IPS-20b (cell line): Measurements from ENCODE around the gene BABAM1.

Source experiments
- H3K27ac ChIP-seq: one replicate; pipeline ENCODE4 v1.5.1; 2013; ENCODE audit warnings: low read length
- H3K27me3 ChIP-seq: 2 replicates; pipeline ENCODE4 v1.6.1; 2013; ENCODE audit warnings: mild to moderate bottlenecking, low read length, inconsistent platforms; ENCODE audit not compliant: insufficient read depth
- H3K36me3 ChIP-seq: 2 replicates; pipeline ENCODE4 v1.6.1; 2013; ENCODE audit warnings: low read depth, mild to moderate bottlenecking, inconsistent platforms, low read length, moderate library complexity; ENCODE audit not compliant: insufficient read depth
- H3K4me1 ChIP-seq: 2 replicates; pipeline ENCODE4 v1.6.1; 2013; ENCODE audit warnings: mild to moderate bottlenecking, control low read depth, inconsistent platforms, low read length, moderate library complexity; ENCODE audit not compliant: insufficient read depth
- H3K4me3 ChIP-seq: 2 replicates; pipeline ENCODE4 v1.5.1; 2013; ENCODE audit warnings: mild to moderate bottlenecking, low read length, inconsistent platforms
- H3K9ac ChIP-seq: 2 replicates; pipeline ENCODE4 v1.6.1; 2013; ENCODE audit warnings: low read depth, mild to moderate bottlenecking, inconsistent platforms, low read length, moderate library complexity
- H3K9me3 ChIP-seq: 2 replicates; pipeline ENCODE4 v1.6.1; 2013; ENCODE audit warnings: mild to moderate bottlenecking, low read depth, low read length, inconsistent platforms; ENCODE audit not compliant: insufficient read depth

BABAM1 gene

DNA sequence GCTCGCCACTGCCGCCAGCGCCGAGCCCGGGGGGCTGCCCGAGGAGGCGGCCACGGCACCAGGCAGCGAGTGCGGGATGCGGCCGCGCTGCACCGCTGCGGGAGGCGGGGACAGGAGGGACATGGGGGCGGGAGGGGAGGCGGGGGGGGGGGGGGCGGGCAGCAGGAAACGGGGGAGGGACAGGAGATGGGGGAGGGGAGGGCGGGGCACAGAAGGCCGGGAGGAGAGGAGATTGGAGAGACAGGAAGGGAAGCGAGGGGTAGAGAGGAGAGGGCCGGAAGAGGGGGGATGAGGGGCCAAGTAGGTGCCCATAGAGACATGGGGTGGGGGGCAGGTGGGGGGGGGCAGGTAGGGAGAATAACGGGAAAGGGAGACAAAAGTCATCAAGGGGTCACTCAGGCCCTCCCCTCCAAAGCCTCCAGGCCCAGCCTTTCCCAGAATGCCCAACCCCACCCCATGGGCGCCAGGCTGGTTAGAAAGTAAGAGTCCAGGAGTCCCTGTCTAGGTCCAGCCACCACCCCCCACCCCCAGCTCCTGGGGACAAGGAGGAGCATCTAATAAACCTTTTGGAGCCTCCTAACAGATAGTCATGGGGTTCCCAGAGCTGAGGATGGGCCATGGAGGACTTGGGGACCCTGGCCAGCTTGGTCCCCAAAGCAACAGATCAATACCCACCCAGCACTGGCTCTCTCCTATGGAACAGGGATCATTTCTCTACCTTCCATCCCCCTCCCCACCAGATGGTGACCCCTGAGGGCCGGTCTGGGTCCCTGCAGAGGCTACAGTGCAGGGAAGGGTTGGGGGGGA is 31.1 kb upstream of the BABAM1 start:
- H3K4me1 ChIP-seq = peaks cover 10% of the 10 kb centered on the region; the same call in 1 of the 2 replicates
- peak overlapping the region; percentile 90; the same call in 1 of the 2 replicates for H3K9ac ChIP-seq
- no peaks in the 10 kb centered on the region for H3K9me3 ChIP-seq
- peaks cover 63% of the 10 kb centered on the region for H3K36me3 ChIP-seq
- H3K27ac ChIP-seq = peak overlapping the region; percentile 71
- H3K4me3 ChIP-seq = peak overlapping the region; percentile 85; the same call in 1 of the 2 replicates
- no peaks in the 10 kb centered on the region for H3K27me3 ChIP-seq

DNA sequence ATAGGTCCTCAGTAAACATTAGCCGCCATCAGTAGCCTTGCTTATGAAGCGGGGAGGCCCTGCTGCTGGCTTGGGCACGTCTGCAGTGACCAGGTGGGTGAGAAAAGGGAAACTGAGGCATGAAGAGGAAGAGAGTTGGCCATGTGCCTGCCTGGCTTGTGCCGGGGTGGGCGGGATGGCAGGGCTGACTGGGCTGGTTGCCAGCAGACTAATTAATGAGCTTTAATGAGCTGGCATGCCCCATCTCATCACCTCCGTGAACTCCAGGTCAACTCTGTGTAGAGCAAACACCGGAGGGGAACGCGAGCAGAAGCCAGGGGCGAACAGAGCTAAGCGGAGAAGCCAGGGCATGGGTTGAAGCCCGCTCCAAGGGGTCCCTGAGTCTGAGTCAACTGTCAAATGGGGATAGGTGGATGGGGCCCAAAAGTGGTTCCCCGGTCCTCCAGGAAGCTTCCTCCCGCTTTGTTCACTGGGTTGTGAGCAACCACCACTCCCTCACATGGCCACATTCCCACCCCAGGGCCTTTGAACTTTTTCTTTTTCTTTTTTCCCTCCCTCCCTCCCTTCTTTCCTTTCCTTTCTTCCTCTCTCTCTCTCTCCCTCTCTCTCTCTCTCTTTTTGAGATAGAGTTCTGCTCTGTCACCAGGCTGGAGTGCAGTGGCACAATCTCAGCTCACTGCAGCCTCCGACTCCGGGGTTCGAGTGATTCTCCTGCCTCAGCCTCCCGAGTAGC is 30.3 kb upstream of the BABAM1 start:
- Histone ChIP-seq H3K4me1 (peaks cover 10% of the 10 kb centered on the region; the same call in 1 of the 2 replicates), H3K27me3 (no peaks in the 10 kb centered on the region), H3K36me3 (peaks cover 58% of the 10 kb centered on the region), H3K27ac (no peak overlapping the region), H3K9ac (no peak overlapping the region), H3K4me3 (no peak overlapping the region), H3K9me3 (no peaks in the 10 kb centered on the region)

DNA sequence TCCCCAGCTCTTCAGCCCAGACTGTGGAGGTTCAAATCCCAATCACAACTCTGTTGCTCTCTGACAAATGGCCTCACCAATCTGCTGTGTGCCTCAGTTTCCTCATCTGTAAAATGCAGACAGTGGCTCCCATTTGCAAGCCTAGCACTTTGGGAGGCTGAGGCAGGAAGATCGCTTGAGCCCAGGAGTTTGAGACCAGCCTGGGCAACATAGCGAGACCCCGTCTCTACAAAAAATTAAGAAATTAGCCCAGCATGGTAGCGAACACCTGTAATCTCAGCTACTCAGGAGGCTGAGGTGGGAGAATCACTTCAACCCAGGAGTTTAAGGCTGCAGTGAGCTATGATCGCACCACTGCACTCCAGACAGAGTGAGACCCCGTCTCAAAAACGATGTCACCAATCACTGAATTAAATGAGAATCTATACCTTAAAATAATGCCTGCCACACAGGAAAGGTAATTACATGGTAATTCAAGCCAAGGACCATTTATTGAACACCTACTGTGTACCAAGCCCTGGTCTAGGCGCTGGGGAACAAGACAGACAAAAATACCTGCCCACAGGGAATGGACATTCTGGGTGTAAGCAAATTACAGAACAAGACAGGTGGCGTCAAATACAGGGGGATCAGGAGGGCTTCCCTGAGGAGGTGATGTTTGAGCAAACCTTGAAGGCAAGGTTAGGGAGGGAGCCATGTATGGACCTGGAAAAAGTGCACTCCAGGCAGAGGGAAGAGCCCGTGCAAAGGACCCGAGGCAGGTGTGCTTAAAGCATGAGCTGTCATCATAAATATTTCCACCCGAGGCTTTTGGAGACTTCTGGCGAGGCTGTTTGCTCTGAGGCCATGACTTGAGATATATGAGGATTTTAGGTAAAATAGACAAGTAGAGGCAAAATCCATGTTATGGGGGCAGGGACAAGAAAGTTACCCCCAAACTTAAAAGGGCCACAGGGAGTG is 29.2 kb upstream of the BABAM1 start:
- Histone ChIP-seq H3K27ac (no peak overlapping the region), H3K4me1 (peaks cover 13% of the 10 kb centered on the region; the same call in 1 of the 2 replicates)

DNA sequence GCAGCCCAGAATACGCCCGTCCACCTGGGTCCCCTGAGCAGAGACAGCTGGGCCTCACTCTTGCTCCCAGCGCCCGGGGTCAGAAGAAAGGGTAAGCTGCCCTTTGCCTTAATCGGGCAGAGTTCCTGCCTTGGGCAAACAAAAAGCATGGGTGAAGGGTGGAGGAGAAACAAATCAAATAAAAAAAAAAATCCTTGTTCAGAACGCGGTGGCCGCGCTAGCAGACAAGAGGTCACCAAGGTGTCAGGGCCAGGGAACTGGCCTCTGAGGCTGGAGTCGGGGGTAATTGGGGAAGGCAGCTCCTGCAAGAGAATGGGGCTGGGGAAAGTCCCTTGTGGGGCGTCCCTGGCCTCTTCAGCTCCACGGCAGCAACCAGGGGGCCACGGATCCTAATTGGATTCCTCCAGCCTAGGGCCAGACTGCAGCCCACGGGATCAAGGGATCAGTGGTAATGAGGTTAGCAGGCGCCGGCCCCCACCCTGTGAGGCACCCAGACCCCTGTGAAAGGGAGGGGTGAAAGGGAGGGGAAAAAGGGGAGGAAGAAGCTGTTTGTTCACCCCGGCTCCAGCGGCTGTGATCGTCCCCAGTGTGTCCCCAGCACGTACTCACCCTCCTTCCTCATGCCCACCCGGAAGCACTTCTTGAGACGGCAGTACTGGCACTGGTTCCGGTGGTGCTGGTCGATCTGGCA is 27.0 kb upstream of the BABAM1 start:
- H3K9ac ChIP-seq = no peak overlapping the region
- no peaks in the 10 kb centered on the region for H3K9me3 ChIP-seq
- no peak overlapping the region for H3K27ac ChIP-seq
- peaks cover 8% of the 10 kb centered on the region; the same call in 1 of the 2 replicates for H3K4me1 ChIP-seq
- peaks cover 36% of the 10 kb centered on the region for H3K36me3 ChIP-seq
- no peak overlapping the region for H3K4me3 ChIP-seq
- H3K27me3 ChIP-seq = no peaks in the 10 kb centered on the region

More for the DNA sequence above, 29.2 kb upstream of the BABAM1 start:
- H3K9me3 ChIP-seq = no peaks in the 10 kb centered on the region
- H3K4me3 ChIP-seq = no peak overlapping the region
- no peak overlapping the region for H3K9ac ChIP-seq
- H3K27me3 ChIP-seq = no peaks in the 10 kb centered on the region
- peaks cover 48% of the 10 kb centered on the region for H3K36me3 ChIP-seq

DNA sequence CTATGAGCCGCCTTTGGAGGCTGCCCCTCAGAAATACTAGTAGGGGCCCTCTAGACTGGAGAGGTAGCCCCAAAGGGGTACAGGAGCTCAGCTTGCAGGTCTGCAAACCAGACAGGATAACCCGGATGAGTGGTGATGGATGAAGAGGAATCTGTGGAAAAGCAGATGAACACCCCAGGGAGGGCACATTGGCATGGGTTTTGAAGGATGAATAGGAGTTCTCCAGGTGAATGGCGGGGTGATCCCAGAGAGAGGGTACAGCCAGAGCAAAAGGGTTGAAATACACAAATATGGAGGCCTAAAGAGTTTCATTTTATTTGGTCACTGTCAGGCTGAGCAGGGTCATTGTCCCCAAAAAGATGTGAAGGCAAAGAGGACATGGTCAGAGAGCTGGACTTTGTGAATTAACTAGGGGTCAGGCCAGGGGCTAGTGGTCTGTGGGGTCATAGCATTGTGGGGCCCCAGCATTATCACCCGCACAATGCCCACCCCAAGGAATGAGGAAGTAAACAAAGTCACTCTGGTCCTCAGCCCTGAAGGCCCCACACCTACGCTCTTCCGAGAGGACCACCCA is 26.3 kb upstream of the BABAM1 start:
- no peak overlapping the region for H3K4me3 ChIP-seq
- peaks cover 8% of the 10 kb centered on the region; the same call in 1 of the 2 replicates for H3K4me1 ChIP-seq
- no peak overlapping the region for H3K9ac ChIP-seq
- H3K36me3 ChIP-seq = peaks cover 36% of the 10 kb centered on the region
- H3K27me3 ChIP-seq = no peaks in the 10 kb centered on the region
- H3K27ac ChIP-seq = no peak overlapping the region
- H3K9me3 ChIP-seq = no peaks in the 10 kb centered on the region

DNA sequence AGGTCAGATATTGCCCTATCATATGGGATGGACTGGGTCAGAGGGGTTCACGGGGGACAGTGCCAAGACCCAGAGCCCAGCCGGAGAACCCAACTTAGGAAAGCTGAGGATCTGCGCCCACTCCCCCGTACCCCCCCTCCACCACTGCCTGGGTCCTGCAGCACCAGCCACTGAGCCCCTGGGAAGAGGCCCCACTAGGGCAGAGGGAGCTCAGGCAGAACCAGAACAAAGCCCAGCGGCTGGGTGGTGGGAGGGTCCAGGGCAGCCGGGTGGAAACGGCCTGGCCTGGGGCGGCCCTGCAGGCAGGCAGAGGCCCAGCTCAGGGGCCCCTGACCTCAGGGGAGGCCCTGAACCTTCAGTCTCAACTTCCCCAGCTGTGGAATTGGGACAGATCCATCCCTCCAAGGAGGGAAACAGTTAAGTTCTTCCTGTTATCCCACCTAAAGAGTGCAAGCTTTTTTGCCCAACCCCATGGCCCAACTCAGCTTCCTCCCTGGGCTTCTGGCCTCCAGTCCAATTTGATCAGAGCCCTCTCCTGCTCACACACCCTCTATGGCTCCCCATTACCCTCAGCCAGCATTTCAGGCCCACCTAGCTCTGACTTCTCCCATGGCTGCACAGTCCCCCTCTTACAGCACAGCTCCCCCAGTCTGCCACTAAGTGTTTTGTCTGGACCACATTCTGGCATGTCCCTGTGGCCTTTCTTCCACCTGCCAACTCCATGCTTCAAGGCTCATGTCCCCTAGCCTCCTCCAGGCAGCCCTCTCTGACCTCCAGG is 24.6 kb upstream of the BABAM1 start:
- no peaks in the 10 kb centered on the region for H3K27me3 ChIP-seq
- H3K9ac ChIP-seq = peak overlapping the region; percentile 27; the same call in 1 of the 2 replicates
- H3K4me1 ChIP-seq = peaks cover 11% of the 10 kb centered on the region; the same call in 1 of the 2 replicates
- H3K27ac ChIP-seq = no peak overlapping the region
- H3K4me3 ChIP-seq = peak overlapping the region; percentile 91; the same call in 1 of the 2 replicates
- H3K36me3 ChIP-seq = peaks cover 29% of the 10 kb centered on the region
- H3K9me3 ChIP-seq = no peaks in the 10 kb centered on the region

DNA sequence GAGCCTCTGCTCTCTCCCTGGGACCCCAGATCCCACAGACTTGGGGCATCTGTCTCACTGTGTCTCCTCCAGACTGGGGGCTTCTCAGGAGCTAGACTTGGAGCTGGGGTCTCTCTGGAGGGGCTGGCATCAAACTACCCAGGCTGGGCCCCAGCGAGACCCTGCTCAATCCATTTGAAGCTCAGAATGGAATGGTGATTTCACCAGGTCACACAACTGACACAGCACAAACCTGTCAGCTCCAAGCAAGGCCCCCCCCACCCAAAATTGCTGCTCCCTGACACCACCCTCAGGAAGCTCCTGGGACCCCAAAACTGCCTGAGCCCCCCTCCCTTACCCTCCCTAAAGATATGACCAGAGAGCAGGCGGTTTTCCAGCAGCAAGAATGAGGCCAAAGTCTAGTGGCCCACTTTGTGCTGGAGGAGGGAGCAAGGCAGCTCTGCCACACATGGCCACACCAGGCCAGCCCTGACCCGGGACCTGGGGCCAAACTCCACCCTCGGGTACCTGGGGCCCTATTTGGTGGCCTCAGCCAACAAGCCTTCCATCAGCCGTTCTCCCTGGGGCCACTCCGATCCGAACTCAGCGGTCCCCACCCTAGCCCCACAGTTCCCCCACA is 23.9 kb upstream of the BABAM1 start:
- peaks cover 16% of the 10 kb centered on the region; the same call in 1 of the 2 replicates for H3K4me1 ChIP-seq
- H3K36me3 ChIP-seq = peaks cover 22% of the 10 kb centered on the region
- no peak overlapping the region for H3K27ac ChIP-seq
- no peaks in the 10 kb centered on the region for H3K27me3 ChIP-seq
- no peaks in the 10 kb centered on the region for H3K9me3 ChIP-seq
- peak overlapping the region; percentile 82; the same call in 1 of the 2 replicates for H3K9ac ChIP-seq
- H3K4me3 ChIP-seq = peak overlapping the region; percentile 91

DNA sequence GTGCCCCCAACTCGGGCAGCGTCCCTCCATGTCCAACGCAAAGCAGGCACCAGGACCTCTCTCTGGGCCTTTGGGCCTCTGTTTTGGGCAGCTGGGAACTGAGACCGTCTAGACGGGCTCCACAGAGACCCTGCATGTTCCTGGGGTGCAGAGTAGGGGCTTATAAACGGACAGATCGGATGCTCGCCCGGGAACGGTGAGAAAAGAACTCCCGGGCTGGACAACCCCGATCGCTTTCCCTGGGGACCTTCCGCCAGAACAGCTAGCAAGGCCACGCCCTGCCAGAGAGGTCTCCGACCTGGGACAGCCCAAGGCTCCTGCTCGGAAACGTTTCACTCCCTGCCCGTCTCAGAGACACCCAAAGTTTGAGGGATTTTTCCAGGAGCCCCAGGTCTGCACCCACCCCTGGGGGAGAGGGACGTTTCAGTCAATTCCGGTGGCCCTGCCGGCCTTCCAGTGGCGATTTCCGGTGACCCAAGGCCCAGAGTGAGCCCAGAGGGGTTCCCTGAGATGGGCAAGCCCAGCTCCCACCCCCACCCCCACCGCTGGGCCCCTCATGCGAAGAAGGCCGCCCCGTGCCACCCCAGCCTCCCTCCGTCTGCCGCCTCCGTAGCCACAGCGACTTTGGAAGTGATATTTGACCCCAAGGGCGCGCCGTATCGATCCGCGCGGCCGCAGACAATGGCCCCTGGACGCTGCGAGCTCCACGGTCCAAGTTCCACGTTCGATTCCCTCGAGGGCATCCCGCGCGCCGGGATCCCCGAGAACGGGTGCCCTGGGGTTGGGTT is 23.2 kb upstream of the BABAM1 start:
- Histone ChIP-seq H3K27me3 (no peaks in the 10 kb centered on the region), H3K4me1 (peaks cover 23% of the 10 kb centered on the region; the same call in 1 of the 2 replicates)

More for the DNA sequence above, 23.2 kb upstream of the BABAM1 start:
- Histone ChIP-seq H3K9ac (peak overlapping the region; percentile 82), H3K4me3 (peak overlapping the region; percentile 91), H3K36me3 (peaks cover 17% of the 10 kb centered on the region), H3K9me3 (no peaks in the 10 kb centered on the region), H3K27ac (peak overlapping the region; percentile 43)
